Uterus (tissue), 2 donors: ENCODE measurements around the gene ZSCAN25.
"Not testable (repeated sequence)": the region's sequence is repeated elsewhere in the genome, so short reads cannot be mapped to it uniquely, and the experiment has no call there.

Experiments
- POLR2A ChIP-seq, 2 donors: fragments of 450-650 bp; IDR thresholded peaks; one replicate each; pipeline ENCODE4 v1.6.1; 2016; ENCODE audit warnings: antibody characterized with exemption in 2 of 2, mild to moderate bottlenecking in 1 of 2, moderate library complexity in 1 of 2
- TF ChIP-seq, protein P1 (sequence below), 4 experiments: fragments of 200-600 bp in 2 of 4; fragments of 450-650 bp in 2 of 4; sonication (generic) in 2 of 4; IDR thresholded peaks; one replicate each; pipeline ENCODE4 v1.5.1; 2016 to 2019; ENCODE audit warnings: antibody characterized with exemption in 4 of 4, mild to moderate bottlenecking in 2 of 4, moderate library complexity in 1 of 4

DNA sequence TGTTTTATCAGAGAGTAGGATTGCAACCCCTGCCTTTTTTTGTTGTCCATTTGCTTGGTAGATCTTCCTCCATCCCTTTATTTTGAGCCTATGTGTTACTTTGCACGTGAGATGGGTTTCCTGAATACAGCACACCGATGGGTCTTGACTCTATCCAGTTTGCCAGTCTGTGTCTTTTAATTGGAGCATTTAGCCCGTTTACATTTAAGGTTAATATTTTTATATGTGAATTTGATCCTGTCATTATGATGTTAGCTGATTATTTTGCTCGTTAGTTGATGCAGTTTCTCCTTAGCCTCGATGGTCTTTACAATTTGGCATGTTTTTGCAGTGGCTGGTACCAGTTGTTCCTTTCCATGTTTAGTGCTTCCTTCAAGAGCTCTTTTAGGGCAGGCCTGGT, 41.1 kb downstream of the ZSCAN25 start:
- not testable (repeated sequence) for TF ChIP-seq POLR2A (IDR thresholded peaks at IDR 0.05)
- TF ChIP-seq, protein P1, sequence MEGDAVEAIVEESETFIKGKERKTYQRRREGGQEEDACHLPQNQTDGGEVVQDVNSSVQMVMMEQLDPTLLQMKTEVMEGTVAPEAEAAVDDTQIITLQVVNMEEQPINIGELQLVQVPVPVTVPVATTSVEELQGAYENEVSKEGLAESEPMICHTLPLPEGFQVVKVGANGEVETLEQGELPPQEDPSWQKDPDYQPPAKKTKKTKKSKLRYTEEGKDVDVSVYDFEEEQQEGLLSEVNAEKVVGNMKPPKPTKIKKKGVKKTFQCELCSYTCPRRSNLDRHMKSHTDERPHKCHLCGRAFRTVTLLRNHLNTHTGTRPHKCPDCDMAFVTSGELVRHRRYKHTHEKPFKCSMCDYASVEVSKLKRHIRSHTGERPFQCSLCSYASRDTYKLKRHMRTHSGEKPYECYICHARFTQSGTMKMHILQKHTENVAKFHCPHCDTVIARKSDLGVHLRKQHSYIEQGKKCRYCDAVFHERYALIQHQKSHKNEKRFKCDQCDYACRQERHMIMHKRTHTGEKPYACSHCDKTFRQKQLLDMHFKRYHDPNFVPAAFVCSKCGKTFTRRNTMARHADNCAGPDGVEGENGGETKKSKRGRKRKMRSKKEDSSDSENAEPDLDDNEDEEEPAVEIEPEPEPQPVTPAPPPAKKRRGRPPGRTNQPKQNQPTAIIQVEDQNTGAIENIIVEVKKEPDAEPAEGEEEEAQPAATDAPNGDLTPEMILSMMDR (IDR thresholded peaks at IDR 0.05): not testable (repeated sequence)
